GM04503 (cell line): ENCODE data around the gene CALR3.
"Not testable (repeated sequence)": the region's sequence is repeated elsewhere in the genome, so short reads cannot be mapped to it uniquely, and the experiment has no call there.

Experiments used
- DNase-seq: peaks from one replicate; pipeline ENCODE4 v3.0.0-alpha.2; 2012; ENCODE audit warnings: low read depth

The CALR3 gene

GRCh38 chr19:16496613-16496983 is 631 bp upstream of the CALR3 start:
- peak; percentile 26 for DNase-seq

GRCh38 chr19:16486476-16486875 is 9.5 kb downstream of the CALR3 start:
- not testable (repeated sequence) for DNase-seq

GRCh38 chr19:16482745-16483144 is 13.2 kb downstream of the CALR3 start:
- no peak for DNase-seq

GRCh38 chr19:16477311-16477710 is 18.7 kb downstream of the CALR3 start:
- no peak for DNase-seq

DNA sequence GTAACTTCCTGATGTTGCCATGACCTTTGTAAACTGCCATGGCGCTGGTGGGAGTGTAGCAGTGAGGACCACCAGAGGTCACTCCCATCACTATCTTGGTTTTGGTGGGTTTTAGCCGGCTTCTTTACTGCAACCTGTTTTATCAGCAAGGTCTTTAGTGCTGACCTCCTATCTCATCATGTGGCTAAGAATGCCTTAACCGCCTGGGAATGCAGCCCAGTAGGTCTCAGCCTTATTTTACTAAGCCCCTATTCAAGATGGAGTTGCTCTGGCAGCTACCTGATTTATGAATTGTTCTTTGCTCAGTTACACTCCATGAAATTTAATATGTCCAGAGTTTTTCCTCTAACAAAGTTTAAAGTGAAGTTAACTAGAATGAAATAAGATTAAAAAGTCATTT is 19.6 kb downstream of the CALR3 start:
- DNase-seq = no peak

- no peak for DNase-seq
Measured at GRCh38 chr19:16473875-16474392, 22.0 kb downstream of the CALR3 start.

DNA sequence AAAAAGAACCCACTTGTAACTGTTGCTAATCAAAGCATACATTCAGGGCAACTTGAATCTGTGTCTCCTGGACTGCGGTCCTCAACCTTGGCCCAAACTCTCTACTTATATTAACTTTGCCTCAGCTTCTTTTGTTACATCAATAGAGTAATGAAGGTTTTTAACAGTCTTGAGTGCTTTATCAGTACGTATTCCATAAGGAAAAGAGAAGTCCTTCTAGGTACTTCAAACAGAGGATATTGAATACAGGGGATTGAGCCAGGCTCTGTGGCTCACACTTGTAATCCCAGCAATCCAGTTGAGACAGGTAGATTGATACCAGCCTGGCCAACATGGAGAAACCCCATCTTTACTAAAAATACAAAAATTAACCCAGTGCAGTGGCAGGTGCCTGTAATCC is 23.0 kb downstream of the CALR3 start:
- DNase-seq = no peak

DNA sequence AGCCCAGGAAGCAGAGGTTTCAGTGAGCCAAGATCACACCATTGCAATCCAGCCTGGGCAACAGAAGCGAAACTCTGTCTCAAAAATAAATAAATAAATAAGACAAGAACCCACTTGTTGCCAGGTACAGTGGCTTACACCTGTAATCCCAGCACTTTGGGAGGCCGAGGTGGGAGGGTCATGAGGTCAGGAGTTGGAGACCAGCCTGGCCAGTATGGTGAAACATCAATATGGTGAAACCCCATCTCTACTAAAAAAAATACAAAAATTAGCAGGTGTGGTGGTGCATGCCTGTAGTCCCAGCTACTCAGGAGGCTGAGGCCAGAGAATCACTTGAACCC is 23.4 kb downstream of the CALR3 start:
- DNase-seq = not testable (repeated sequence)

DNA sequence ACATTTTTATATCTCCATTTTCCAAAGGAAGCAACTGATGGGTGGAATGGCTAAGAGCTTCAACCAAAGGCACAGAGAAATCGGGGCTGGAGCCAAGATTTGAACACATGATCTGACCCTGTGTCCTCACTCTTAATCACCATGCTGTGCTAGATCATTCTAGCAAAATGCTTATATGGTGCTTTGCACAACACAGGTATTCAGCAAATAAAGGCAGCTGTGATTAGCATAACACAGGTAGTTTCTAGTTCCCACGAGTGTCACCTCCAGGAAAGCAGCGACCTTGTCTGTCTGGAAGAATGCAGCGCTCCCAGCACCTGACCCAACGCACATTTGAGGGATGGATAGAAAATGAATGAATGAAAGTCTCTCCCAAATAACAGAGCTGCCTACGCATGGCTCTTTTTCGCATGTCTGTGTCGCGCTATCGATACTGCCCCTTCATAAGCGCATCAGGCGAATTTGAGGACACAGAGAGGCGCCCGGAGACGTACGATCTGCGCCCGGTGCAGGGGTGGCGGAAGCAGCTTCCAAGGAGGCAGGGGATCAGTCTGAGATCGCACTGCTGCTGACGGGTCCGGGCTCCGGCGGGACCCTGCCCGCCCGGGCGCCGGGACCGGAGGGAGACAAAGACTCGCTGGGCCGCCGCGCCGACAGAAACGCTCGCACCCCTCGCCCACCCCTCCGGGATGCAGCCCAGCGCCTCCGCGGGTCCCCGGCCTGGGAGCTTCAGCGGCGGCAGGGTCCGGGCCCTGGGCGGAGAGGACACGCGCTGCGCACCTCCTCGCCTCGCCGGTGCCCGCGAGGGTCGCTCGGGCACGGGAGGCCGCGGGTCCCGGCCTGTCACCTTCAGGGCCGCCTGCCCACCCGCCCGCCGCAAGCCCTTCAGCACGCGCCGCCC is 24.8 kb downstream of the CALR3 start:
- DNase-seq = no peak

DNA sequence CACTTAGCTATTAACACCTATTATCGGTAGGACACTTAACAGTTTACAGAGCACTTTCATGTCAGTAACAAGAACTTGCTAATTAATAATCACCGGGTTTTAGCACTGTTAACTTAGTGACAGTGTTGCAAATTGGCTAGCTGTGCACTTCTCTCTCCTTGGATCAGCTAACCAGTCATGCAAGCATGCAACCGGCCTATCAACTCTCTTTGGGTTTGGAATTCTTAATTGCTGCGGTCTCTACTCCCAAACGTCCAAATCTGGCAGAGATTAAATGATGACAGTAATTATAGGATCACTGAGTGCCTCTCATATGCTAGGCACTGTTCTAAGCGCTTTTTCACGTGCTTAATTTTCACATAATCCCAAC is 25.4 kb downstream of the CALR3 start:
- DNase-seq = no peak

GRCh38 chr19:16467581-16467980 is 28.4 kb downstream of the CALR3 start:
- no peak for DNase-seq

DNA sequence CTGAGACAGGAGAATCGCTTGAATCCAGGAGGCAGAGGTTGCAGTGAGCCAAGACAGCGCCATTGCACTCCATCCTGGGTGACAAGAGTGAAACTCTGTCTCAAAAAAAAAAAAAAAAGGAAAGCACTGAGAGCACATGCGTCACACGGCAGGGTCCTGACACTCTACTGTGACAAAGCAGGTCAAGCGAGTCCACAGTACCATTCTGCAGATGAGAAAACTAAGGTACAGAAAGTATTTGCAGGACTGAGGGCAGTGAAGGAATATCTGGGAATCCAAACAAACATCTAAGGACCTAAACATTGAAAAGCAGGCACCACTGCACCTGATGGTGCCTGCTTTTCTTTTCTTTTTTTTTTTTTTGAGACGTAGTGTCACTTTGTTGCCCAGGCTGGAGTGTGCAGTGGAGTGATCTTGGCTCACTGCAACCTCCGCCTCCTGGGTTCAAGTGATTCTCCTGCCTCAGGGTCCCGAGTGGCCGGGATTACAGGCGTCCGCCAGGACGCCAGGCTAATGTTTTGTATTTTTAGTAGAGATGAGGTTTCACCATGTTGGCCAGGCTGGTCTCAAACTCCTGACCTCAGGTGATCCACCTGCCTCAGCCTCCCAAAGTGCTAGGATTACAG is 29.1 kb downstream of the CALR3 start:
- DNase-seq = not testable (repeated sequence)

GRCh38 chr19:16465239-16465638 is 30.7 kb downstream of the CALR3 start:
- DNase-seq = no peak

GRCh38 chr19:16463991-16464575 is 31.9 kb downstream of the CALR3 start:
- no peak for DNase-seq

- DNase-seq = no peak
Measured at GRCh38 chr19:16463341-16463990, 32.5 kb downstream of the CALR3 start.

DNA sequence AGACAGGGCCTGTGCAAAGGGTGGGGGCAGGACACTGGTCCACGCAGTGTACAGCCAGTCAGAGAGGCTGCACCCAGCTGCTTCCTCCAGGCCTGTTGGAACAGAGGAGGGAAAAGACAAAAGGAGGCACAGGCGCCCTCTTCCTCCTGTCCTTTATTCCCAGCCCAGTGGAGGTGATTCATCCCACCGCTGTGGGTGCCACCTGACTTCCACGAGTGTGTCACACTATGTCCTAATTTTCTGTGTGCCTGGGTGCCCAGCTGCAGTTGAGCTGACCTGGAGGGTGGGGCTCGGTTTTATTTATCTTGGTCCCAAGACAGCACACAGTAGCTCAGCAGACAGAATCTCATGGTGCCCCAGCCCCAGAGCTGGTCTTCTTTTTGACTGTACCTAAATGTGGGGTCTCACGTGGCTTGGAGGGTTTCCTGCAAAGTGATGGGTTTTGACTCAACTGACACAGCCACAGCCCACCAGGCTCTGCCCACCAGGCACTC is 33.2 kb downstream of the CALR3 start:
- DNase-seq = no peak

- DNase-seq = no peak
Measured at GRCh38 chr19:16461630-16462051, 34.3 kb downstream of the CALR3 start.

- no peak for DNase-seq
Measured at GRCh38 chr19:16460454-16460853, 35.5 kb downstream of the CALR3 start.

- no peak for DNase-seq
Measured at GRCh38 chr19:16459680-16460079, 36.3 kb downstream of the CALR3 start.

DNA sequence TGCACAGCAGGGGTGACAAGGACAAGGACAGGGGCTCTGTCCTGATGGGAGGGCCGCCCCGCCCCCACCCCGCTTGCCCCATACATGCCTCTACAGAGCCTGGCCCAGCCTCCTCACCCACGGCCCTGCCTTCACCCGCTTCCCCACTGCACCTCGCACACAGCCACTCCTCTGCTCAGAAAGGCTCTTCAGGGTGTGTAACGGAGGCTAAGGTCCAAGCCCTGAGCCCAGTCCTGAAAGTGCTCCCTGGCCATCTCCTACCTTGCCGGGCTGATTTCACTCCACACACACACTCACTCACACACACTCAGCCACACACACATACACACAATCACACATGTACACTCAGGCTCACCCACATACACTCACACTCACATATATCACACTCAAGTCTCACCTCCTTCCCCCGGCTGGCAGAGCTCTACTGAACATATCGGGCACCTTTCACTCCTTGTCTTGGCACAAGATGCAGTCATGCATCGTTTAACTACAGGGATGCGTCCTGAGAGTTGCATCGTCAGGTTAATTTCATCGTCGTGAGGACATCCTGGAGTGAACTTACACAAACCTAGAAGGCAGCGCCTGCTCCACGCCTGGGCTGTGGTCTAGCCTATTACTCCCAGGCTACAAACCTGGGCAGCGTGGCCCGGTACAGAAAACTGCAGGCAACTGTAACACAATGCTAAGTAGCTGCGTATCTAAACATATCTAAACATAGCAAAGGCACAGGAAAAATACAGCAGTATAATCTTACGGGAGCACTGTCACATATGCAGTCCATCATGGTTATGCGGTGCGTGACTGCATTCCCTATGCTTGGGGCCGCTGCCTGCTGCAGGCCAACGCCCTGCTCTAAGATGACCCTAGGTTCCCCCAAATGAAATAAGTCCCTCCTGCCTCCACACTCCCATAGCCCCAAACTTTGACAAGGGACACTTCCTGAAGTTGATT is 37.3 kb downstream of the CALR3 start:
- no peak for DNase-seq

GRCh38 chr19:16457954-16458331 is 38.0 kb downstream of the CALR3 start:
- DNase-seq = no peak
